Effector CD8-positive, alpha-beta T cell (primary cell): ENCODE results near the gene SAE1.
A peak's percentile ranks its signal among the peaks of the same experiment; 100 is the strongest.
"Not testable (repeated sequence)": the region's sequence is repeated elsewhere in the genome, so short reads cannot be mapped to it uniquely, and the experiment has no call there.

Experiments
- DNase-seq: peaks from one replicate; lab custom pipeline; 2025; lab: John Stamatoyannopoulos, UW
- total RNA-seq, 4 experiments: gene quantifications; one replicate each; lab custom pipeline; 2026; lab: John Stamatoyannopoulos, UW

Gene SAE1
- total RNA-seq: 75.0 to 127 (median 82.2) reads per million in 4 experiments

DNA sequence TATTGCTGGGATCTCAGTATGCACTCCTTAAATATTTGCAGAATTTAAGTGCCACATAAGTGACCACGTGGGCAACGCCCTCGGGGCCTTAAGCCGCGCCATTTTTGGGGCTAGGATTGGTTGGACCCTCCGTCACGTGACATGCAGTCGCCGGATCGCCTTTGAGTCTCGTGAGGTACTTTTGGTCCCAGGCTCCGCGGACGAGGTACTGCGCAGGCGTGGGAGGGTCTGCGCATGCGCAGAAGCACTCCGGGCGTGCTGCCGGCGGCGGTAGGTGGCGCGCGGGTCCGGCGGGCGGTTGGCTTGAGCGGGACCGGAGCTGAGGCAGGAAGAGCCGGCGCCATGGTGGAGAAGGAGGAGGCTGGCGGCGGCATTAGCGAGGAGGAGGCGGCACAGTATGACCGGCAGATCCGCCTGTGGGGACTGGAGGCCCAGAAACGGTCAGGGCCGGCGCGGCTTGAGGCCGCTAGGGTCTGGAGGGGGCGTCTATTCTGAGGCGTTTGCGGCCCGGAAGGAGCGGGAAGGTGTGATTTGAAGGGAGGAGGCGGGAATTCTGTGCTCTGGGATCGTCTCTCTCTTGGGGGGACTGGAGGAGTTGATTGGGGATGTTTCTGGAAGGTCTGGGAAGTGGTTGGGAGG, at the start of gene SAE1:
TSS of gene SAE1 (plus strand) at position 247 of the 639 bp plus-strand sequence. CDS start at position 343, 96 bp downstream.
- peak; percentile 83 for DNase-seq

- DNase-seq: no peak
Observed at GRCh38 chr19:47081095-47081494, 49.5 kb upstream of the SAE1 start.

DNA sequence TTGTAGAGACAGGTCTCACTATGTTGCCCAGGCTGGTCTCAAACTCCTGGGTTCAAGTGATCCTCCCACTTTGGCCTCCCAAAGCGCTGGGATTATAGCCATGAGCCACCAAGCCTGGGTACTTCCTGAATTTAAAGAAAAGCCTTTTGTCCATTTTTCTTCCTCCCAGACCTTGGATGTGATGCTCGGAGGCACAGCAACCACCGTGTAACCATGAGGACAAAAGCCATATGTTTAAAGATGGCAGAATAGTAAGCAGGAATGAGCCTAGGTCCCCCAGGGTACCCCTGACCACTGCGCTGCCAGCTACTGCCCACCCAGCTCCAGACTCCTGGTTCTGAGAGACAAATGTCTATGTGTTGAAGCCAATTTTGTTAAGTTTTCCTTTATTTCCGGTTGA, 48.1 kb upstream of the SAE1 start:
- DNase-seq: no peak

DNA sequence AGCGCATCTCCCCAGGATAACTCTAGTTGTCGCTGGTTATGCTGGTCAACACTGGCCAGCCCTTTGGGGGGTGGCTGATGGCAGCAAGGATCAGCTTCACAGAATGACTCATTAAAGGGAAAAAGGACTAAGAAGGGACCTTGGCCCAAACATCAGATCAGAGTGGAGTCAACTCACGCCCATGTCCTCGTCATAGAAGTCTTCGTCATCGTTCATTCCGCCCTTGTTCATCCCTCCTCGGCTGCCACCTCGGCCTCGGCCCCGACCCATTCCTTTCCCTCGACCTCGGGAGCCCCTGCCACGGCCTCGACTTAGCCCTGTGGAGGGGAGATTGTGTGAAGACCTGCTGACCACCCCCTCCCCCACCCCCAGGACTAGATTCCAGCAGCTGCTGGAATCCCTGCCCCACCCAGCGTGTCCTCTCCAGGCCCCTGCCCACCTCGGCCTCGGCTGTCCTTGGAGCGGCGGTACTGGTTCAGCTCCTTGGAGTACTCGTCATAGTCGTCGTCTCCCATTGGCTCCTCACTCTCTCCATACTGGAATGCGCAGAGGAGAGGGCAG, 45.7 kb upstream of the SAE1 start:
- no peak for DNase-seq

DNA sequence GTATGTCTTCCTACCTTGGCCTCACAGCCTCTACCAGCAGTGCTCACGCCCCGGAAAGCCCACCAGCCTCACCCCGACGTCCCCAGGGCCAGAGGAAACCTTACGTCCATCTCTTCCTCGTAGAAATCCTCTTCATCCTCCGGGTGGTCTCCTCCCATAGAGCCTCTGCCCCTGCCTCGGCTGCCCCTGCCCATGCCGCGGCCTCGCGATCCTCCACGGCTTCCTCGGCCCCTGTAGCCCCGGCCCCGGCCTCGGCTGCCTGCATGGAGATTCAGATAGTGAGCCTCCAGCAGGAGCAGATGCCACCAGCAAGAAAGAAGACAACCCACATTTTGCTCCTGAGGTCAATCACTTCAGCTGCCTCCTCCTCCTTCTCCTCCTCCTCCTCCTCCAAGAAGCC, 44.4 kb upstream of the SAE1 start:
- no peak for DNase-seq

DNA sequence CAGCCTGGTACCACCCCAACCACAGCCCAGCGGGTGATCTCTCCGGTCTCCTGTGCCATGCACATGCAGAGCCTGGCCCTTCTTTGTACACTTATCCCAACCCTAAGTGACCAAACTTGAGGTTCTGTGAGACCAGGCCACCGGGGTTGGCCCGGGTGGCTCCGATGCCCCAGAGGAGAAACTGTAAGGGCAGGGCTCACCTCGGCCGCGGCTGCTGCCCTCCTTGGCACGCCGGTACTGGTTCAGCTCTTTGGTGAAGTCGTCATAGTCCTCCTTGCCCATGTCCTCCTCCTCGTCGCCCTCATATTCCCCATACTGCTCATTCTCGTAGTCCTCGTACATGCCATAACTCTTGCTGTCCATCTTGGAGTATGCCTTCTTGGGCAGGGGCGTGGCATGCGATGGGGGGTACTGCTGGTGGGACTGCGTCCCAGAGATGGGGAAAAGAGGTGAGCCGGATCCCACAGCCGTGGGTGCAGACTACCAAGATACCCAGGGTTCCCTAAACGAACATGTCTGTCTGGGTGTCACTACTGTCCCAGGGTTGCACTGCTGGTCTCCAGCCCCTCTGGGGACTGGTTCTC, 40.8 kb upstream of the SAE1 start:
- DNase-seq: no peak

DNA sequence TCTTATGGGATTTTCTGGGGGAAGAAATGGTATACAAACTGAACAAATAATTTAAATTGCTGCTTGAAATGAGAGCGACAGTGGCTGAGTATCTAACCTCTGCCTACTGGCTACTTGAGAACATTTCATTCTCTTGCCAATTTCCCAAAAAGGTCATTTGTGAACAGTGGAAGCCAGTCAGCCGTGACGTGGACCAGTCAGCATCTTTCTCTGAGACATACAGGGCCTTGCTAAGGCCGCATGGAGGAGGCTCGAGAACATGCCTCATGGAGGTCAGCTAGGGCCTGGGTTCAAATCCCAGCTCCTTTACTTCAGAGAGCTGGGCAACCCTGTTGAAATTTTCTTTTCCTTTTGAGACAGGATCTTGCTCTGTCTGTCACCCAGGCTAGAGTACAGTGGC, 37.4 kb upstream of the SAE1 start:
- no peak for DNase-seq

DNA sequence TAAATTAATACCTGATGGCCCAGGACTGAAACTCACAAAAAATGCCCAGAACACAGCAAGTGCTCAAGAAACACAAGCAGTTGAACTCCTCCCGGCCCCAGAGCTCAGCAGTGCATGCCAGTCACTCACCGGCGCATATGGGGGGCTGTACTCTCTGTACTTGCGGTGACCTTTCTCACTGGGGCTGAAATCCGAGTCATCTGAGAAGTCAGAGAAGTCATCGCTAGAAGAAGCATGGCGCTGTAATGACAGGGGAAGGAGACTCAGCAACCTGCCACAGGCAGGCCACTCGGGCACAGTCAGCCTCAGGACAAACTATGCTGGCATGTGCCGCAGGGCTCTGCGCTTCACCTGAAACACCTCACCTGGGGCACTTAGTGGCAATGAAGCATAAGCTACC, 36.8 kb upstream of the SAE1 start:
- DNase-seq: no peak

GRCh38 chr19:47094557-47095475, 35.8 kb upstream of the SAE1 start:
- no peak for DNase-seq

- no peak for DNase-seq
Observed at GRCh38 chr19:47095476-47096099, 35.0 kb upstream of the SAE1 start.

GRCh38 chr19:47096100-47096704, 34.4 kb upstream of the SAE1 start:
- DNase-seq: no peak

DNA sequence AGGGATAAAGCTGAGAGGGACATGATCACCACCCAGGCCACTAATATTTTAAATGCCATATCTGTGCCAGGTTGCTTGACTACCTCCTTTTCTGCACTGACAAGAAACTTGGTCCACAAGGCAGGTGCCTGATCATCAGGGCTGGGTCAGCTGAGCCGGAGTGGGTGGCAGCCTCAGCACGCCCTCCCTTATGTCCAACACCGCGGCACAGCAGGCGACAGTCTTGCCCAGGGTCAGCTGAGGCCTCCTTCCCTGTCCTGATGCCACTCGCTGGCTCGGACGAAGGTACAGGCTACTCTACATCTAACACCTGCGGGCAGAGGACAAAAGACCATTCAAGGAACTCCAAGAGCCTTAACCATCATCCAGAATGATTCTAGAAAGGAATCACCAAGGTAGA, 33.9 kb upstream of the SAE1 start:
- no peak for DNase-seq

DNA sequence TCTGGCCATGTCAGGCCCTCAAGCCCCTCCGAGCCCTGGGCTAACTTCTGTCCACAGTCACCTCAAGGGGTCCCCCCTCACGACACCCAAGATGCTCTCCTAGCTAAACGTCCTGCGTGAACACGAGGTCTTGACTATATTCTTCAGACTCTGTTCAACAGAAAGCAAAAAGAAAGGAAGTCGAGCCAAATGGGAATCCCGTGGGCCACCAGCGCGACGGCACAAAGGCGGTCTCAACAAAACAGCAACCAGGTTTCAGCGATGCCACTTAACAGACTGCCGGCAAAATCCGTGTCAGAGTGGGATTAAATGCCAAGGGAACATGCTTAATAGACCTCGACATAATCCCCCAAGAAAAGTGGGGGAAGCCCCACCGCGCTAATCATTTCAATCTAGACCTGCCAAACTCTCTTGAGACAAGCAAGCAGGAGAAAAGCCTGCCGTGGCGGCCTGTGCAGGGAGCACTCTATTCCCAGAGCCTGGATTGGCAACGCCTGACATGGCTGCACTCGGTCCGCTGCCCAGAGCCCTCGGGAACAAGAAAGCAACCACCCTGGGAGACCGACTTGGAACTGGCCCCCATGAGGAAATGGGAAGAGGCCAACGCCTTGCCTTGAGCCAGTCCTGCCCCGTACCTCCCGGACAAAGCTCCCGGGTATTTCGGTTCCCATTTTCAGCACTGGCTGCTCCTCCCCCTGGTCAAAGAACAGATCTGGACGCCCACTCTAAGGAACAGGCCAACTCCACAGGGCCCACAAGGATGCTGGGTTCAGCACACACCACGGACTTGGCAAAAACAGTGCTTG, 33.0 kb upstream of the SAE1 start:
- no peak for DNase-seq

DNA sequence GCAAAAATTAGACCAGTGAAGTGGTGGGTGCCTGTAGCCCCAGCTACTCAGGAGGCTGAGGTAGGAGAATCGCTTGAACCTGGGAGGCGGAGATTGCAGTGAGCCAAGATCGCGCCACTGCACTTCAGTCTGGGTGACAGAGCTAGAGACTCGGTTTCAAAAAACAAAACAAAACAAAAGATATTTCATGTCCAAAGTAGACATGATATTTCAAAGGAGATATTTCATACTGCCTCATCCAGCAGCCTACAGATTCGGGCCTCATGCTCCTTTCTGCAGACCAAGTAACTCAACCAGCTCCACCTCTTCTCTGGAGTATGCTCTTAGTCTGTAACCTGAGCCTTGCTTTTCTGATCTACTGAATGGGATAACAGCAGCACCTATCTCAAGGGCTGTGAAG, 32.0 kb upstream of the SAE1 start:
- DNase-seq: no peak

- DNase-seq: no peak
Observed at GRCh38 chr19:47099576-47100050, 31.0 kb upstream of the SAE1 start.

DNA sequence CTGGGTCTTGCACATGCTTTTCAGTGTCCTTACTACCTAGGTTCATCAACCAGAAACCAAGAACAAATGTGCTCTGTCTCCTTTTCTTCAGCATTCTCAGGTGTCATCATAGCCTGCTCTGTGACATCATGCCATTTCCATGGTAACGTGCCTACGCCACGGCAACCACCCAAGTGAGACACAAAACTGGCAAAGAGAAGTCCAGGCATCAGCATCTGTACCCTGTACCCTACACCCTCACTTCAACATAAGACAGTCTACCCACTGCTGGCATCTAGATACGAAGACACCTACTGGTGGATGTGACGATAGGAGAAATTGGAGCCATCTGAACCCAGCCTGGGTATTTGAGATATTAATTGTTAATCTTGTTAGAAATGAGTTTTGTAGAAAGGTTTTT, 30.3 kb upstream of the SAE1 start:
- no peak for DNase-seq

GRCh38 chr19:47101116-47101515, 29.5 kb upstream of the SAE1 start:
- DNase-seq: not testable (repeated sequence)

- DNase-seq: no peak
Observed at GRCh38 chr19:47102346-47103060, 28.1 kb upstream of the SAE1 start.

DNA sequence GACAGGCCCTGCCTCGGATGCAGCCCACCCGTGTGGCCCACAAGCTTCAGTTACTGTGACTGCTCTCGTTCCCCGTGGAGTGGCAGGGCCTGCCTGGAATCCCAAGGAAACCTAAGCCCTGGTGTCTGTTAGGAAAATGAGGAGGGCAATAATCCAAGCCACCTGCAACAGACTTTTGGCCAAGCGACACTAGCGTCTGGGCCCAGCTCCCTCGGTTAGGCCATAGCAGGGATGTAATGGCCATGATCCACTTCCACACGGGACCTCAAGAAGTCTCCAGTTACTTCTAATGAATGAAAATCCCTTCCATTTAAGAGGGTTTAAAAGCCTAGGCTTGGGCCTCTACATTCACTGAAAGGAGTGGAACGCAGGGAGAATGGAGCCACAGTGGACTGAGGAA, 26.0 kb upstream of the SAE1 start:
- no peak for DNase-seq

DNA sequence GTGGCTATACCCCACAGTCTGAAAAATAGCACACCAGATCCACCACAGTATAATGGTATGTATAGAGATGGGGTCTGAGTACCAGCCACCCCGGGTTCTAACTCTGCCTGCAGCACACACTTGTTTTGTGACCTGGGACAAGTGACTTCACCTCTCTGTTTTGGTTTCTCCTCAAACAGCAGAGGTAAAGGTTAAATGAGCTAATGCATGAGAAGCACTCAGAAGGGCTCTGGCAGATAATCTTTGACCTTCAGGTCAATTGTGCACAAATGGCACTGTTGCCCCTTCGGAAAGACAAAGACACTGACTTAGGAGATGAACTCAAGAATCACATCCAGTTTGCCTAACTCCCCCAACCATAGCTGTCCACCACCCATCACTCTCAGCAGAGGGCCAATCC, 24.8 kb upstream of the SAE1 start:
- no peak for DNase-seq
